ENCODE results near the gene VGLL4.
"Not testable (repeated sequence)": the region's sequence is repeated elsewhere in the genome, so short reads cannot be mapped to it uniquely, and the experiment has no call there.

GRCh38 chr3:11511606-11512005 lies 132.1 kb downstream of the VGLL4 start:
- TF ChIP-seq, protein P1, sequence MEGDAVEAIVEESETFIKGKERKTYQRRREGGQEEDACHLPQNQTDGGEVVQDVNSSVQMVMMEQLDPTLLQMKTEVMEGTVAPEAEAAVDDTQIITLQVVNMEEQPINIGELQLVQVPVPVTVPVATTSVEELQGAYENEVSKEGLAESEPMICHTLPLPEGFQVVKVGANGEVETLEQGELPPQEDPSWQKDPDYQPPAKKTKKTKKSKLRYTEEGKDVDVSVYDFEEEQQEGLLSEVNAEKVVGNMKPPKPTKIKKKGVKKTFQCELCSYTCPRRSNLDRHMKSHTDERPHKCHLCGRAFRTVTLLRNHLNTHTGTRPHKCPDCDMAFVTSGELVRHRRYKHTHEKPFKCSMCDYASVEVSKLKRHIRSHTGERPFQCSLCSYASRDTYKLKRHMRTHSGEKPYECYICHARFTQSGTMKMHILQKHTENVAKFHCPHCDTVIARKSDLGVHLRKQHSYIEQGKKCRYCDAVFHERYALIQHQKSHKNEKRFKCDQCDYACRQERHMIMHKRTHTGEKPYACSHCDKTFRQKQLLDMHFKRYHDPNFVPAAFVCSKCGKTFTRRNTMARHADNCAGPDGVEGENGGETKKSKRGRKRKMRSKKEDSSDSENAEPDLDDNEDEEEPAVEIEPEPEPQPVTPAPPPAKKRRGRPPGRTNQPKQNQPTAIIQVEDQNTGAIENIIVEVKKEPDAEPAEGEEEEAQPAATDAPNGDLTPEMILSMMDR (IDR thresholded peaks at IDR 0.05; ENCODE audit: insufficient read depth, low read length): not testable (repeated sequence)
- not testable (repeated sequence) for TF ChIP-seq POLR2AphosphoS5, GABPA (IDR thresholded peaks at IDR 0.05; ENCODE audit: low read depth)

All from HL-60 (cell line).